NOMO-1 treated with DMSO at 0.1 percent for 48 hours (cell line): ENCODE measurements around the gene F12.
A peak's percentile ranks its signal among the peaks of the same experiment; 100 is the strongest.
"Not testable (repeated sequence)": the region's sequence is repeated elsewhere in the genome, so short reads cannot be mapped to it uniquely, and the experiment has no call there.

Experiments
- DNase-seq: peaks from one replicate; lab custom pipeline; 2025; ENCODE audit not compliant: unreplicated experiment; lab: John Stamatoyannopoulos, UW

F12 gene

DNA sequence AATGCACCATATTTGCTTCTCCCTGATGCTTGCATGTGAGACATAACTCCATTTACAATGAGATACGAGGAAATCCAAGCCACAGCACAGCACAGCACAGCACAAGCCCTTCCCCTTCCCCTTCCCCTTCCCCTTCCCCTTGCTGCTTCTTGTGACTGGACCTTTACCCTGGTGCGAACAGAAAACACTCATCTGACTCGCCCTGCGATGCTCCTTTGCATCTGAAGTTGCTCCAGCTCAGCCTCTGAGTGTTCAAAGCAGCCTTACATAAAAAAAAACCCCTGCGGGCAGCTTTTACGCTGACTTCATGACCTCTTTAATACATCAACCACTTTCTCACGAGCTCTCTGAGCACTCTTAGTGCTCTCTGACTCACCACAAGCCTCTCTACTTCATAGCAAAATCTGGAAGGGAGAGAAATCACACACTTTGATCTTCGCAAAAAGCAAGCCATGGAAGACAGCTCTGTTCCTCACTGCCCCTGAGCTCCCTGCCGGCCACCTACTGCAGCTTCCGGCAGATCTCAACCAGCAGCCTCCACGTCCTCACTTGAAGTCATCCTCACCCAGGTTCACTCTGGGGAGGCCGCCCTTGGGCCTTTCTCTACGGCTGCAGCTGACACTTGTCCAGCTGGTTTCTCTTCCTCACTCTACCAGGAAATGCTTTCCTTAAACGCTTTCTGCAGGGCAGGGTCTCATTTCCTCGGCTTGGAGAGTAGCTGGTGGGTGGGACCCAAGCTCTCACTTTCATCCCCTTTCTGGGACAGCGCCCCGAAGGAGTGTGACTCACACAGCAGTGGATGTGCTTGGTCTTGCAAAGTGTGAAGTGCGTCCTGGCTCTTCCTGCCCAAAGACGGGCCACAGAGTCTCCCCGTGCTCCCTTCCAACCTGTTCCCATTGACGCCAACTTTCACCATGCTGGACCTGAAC is 19.9 kb downstream of the F12 start:
- peak; percentile 80 for DNase-seq

- no peak for DNase-seq
Measured at GRCh38 chr5:177388521-177389052, 20.8 kb downstream of the F12 start.

GRCh38 chr5:177387405-177387804 is 22.0 kb downstream of the F12 start:
- DNase-seq: no peak

DNA sequence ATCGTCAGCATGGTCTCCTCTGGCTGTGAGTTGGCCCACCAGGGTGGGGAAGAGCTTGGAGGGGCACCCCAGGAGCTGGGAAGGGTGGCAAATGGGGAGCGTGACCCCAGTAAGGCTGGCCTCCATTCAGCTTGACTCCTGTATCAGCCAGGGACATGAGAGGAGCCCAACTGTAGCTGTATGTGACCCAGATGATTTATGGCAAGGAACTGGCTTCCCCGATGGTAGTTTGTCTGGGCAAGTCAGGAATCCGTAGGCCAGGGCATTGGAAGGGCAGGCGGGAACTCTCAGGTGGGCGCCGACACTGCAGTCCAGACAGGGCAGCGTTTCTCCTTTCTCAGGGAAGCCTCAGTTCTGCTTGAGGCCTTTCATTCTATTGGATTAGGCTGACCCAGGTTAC is 22.8 kb downstream of the F12 start:
- DNase-seq: no peak

DNA sequence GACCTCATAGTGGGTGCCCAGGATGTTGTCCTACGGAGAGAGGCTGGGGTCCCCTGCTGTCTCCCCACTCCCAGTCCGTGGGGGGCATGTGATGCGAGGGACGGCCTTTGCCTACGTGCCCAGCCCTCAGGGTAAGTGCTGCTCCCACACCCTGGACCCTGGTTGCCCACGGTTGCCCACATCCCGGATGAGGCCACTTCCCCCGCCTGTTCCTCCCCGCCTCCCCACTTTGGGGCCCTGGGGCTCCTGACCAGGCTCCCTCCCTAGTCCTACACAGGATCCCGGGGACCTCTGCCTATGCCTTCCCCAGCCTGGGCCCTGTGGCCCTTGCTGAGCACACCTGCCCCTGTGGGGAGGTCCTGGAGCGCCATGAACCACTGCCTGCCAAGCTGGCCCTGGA is 23.6 kb downstream of the F12 start:
- DNase-seq: no peak

DNA sequence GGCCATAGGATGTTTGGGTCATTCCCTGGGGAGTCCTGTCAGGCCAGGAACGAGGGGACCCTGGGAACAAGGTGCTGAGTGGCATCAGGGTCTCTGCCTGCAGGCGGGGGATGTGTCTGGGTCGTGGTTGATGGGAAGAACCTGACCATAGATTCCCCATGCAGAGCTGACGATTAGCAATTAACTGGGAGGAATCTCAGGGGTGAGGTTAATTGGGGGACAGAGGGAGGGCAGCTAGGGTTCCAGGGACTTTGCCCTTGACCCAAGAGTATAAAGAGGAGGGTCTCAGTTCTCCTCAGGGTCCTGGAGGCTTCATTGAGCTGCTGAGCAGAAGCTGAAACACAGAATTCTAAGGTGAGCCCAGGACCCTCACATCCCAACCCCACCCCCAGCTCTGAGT is 25.2 kb downstream of the F12 start, which contains the start of gene SLC34A1:
TSS of gene SLC34A1 (plus strand) at position 301 of the 400 bp plus-strand sequence. CDS start 1,308 bp downstream, outside the sequence.
- DNase-seq: no peak

DNA sequence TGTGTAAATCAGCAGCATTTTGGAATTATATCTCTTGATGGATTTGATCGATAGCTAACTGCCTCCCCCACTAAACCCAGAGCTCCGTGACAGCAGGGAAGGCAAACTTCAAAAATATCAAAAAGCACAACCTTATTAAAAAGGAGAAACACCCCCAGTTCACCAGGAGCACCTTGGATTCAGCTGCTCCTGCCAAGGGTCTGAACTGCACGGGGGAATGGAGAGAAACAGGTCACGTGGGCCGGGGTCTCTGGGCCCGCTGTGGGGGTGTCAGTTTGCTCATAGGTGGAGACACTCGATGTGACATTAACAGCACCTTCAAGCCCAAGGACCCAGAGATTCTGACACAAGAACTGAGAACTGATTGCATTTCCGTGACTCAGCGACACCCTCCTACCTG is 26.2 kb downstream of the F12 start:
- DNase-seq: no peak

- no peak for DNase-seq
Measured at GRCh38 chr5:177382423-177383029, 26.8 kb downstream of the F12 start.

- no peak for DNase-seq
Measured at GRCh38 chr5:177380805-177381126, 28.6 kb downstream of the F12 start.

DNA sequence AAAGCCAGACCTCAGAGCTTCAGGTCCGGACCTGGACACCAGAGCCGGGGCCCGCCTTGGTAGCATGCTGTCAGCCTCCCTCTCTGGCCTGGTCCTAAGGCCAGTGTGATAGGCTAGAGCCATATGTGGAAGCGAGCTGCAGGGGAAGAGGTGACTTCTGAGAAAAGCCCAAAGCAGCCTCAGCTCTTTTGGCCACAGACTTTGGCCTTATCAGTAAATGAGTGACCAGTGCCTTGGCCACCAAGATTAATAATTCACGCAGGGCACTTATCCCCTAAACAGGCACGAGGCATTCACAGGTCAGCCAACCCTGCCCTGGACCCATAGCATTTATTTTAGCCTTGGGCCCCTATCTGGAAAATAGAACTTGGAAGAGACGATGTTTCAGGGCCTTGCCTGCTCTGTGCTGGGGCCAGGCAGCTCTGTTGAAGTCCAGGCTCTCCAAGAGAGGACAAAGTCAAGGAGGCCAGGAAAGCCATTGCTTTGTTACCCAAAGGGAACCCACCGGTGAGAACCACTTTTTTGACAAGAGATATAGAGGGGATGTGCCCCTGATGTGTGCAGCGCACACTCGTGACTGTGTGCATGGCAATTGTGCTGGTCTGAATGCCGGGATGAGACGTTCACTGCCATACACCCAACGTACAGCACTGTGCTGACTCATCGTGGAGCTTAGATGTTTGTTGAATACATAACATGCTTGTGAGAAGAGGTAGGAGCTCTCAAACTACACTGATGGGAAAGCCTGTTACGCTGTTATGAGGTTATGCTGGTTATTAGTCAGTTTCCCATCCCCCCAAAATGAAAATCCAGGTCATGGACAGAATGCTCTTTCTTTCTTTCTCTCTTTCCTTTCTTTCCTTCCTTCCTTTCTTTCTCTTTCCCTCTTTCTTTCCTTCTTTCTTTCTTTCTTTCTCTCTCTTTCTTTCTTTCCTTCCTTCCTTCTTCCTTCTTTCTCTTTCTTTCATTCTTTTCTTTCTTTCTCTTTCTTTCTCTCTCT is 30.2 kb downstream of the F12 start:
- no peak for DNase-seq

- DNase-seq: no peak
Measured at GRCh38 chr5:177377851-177378776, 31.2 kb downstream of the F12 start.

DNA sequence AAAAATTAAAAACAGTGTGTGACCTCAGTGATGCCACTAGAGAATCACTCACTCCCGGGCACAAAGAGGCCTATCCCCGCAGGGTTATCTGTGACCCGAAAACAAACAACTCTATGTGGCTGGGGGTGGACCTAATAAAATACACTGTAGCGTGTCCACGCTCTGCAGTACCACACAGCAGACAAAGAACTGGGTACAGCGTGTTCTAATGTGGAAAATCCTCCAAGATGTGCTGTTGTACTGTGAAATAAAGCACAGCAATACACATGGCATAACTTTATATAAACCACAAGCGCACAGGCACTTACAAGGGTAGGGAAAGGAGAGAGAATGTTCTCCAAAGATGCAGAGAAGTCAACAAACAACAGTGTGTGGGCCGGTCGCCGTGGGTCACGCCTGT is 33.3 kb downstream of the F12 start:
- DNase-seq: no peak

- DNase-seq: not testable (repeated sequence)
Measured at GRCh38 chr5:177375516-177375915, 33.8 kb downstream of the F12 start.

GRCh38 chr5:177374211-177374610 is 35.2 kb downstream of the F12 start:
- no peak for DNase-seq

DNA sequence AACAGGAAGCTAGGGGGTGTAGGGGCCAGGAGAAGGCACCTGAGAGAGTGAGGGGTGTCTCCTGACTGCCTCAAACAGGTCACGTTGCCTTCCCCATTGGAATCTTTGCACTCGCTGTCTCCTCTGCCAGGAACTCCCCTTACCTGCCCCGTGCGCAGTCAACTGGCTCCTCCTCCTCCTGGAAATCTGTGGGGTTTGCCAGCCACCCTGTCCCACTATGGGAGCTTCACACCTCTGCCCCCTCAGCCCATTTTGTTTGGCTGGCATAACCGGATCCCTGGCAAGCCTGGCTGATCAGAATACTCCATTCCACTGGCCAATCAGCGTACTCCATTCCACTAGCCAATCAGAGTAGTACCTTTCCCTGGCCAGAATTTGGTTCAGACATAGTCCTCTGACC is 35.6 kb downstream of the F12 start:
- DNase-seq: no peak

DNA sequence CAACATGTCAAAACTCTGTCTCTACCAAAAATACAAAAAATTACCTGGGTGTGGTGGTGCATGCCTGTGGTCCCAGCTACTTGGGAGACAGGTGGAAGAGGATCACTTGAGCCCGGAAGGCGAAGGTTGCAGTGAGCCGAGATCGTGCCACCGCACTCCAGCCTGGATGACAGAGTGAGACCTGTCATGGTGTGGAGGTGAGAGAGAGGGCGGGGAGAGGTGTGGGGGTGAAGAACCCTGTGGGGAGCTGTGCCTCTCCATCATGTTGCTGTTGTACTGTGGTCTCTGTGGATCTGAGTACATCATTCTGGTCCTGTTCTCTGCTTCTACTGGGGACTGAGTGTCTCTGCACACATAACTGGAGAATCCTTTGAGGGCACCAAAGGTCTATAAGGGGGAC is 36.5 kb downstream of the F12 start:
- DNase-seq: no peak

GRCh38 chr5:177372034-177372896 is 37.1 kb downstream of the F12 start:
- DNase-seq: no peak

GRCh38 chr5:177371120-177372033 is 38.0 kb downstream of the F12 start:
- DNase-seq: no peak
